Hematopoietic multipotent progenitor cell treated with erythropoietin and hydrocortisone succinate and interleukin-3 and kit ligand, for 8 days (in vitro differentiated cells): ENCODE data around the gene TUBB3.
"Not testable (repeated sequence)": the region's sequence is repeated elsewhere in the genome, so short reads cannot be mapped to it uniquely, and the experiment has no call there.

Source experiments
- DNase-seq: peaks from one replicate; pipeline ENCODE4 v3.0.0-alpha.2; 2015

TUBB3 gene

GRCh38 chr16:89919535-89920406, 3.4 kb upstream of the TUBB3 start:
- DNase-seq, result no peak

GRCh38 chr16:89920723-89921122, 2.4 kb upstream of the TUBB3 start:
- no peak for DNase-seq

- no peak for DNase-seq
Observed at GRCh38 chr16:89921131-89921701, 1.9 kb upstream of the TUBB3 start.

GRCh38 chr16:89921702-89922476, 1.3 kb upstream of the TUBB3 start:
- peak; percentile 42 for DNase-seq

GRCh38 chr16:89922477-89922883, 662 bp upstream of the TUBB3 start:
- DNase-seq, result peak; percentile 35

GRCh38 chr16:89923640-89924296, 626 bp downstream of the TUBB3 start:
- no peak for DNase-seq

GRCh38 chr16:89924297-89924924, 1.3 kb downstream of the TUBB3 start:
- peak; percentile 40 for DNase-seq

- DNase-seq, result no peak
Observed at GRCh38 chr16:89924925-89925307, 1.8 kb downstream of the TUBB3 start.

- DNase-seq, result no peak
Observed at GRCh38 chr16:89925596-89926079, 2.5 kb downstream of the TUBB3 start.

GRCh38 chr16:89931305-89931896, 8.3 kb downstream of the TUBB3 start:
- no peak for DNase-seq

- DNase-seq, result no peak
Observed at GRCh38 chr16:89931964-89932363, 8.8 kb downstream of the TUBB3 start.

GRCh38 chr16:89934019-89934418, 10.9 kb downstream of the TUBB3 start:
- DNase-seq, result not testable (repeated sequence)

GRCh38 chr16:89934611-89935553, 11.7 kb downstream of the TUBB3 start:
- DNase-seq, result no peak

GRCh38 chr16:89935620-89936019, 12.5 kb downstream of the TUBB3 start:
- DNase-seq, result not testable (repeated sequence)

- DNase-seq, result no peak
Observed at GRCh38 chr16:89936034-89936433, 12.9 kb downstream of the TUBB3 start.

- no peak for DNase-seq
Observed at GRCh38 chr16:89936508-89936907, 13.4 kb downstream of the TUBB3 start.

- no peak for DNase-seq
Observed at GRCh38 chr16:89936981-89937380, 13.8 kb downstream of the TUBB3 start.

- DNase-seq, result no peak
Observed at GRCh38 chr16:89938175-89938885, 15.2 kb downstream of the TUBB3 start.

- no peak for DNase-seq
Observed at GRCh38 chr16:89944773-89945172, 21.6 kb downstream of the TUBB3 start.

- DNase-seq, result no peak
Observed at GRCh38 chr16:89945654-89946053, 22.5 kb downstream of the TUBB3 start.
